Measurements from ENCODE around the gene TAS2R30. TPM values are rescaled to one million over a fixed set of nuclear protein-coding genes. Genes with fewer than 3 reads are reported as not detected.

Gene TAS2R30
- total RNA-seq, 1 donor from 2014 or later = 2.6 TPM

- peaks cover 5% of the 10 kb centered on the region for H3K36me3 Mint-ChIP-seq (ENCODE audit: unreplicated experiment)
- H3K9me3 Mint-ChIP-seq (ENCODE audit: unreplicated experiment) = no peaks in the 10 kb centered on the region
- peaks cover 46% of the 10 kb centered on the region for H3K4me1 Mint-ChIP-seq (ENCODE audit: unreplicated experiment)
- TF ChIP-seq CTCF (IDR thresholded peaks at IDR 0.05) = no peak
- peak overlapping the region; percentile 99 for H3K27ac Mint-ChIP-seq (ENCODE audit: unreplicated experiment)
- H3K27me3 Mint-ChIP-seq (ENCODE audit: unreplicated experiment) = no peaks in the 10 kb centered on the region
- DNase-seq (ENCODE audit: extremely low spot score, unreplicated experiment) = no peak
- peak overlapping the region; percentile 90 for H3K4me3 Mint-ChIP-seq (ENCODE audit: unreplicated experiment)
Measured at GRCh38 chr12:11171969-11172675, 37.7 kb upstream of the TAS2R30 start.

GRCh38 chr12:11171145-11171968 is 36.9 kb upstream of the TAS2R30 start, which contains the start of gene SMIM10L1:
Gene SMIM10L1, plus strand, starts transcription at chr12:11171194. Its CDS starts 163 bp downstream, at chr12:11171357.
- Mint-ChIP-seq H3K36me3 (ENCODE audit: unreplicated experiment) (peaks cover 5% of the 10 kb centered on the region), H3K4me1 (ENCODE audit: unreplicated experiment) (peaks cover 47% of the 10 kb centered on the region), H3K4me3 (ENCODE audit: unreplicated experiment) (peak within 1 kb of the TSS; percentile 90)

GRCh38 chr12:11170810-11171144 is 36.3 kb upstream of the TAS2R30 start:
- H3K9me3 Mint-ChIP-seq (ENCODE audit: unreplicated experiment) = no peaks in the 10 kb centered on the region
- no peak for TF ChIP-seq CTCF (IDR thresholded peaks at IDR 0.05)
- peak overlapping the region; percentile 90 for H3K4me3 Mint-ChIP-seq (ENCODE audit: unreplicated experiment)
- H3K27ac Mint-ChIP-seq (ENCODE audit: unreplicated experiment) = peak overlapping the region; percentile 99
- no peaks in the 10 kb centered on the region for H3K27me3 Mint-ChIP-seq (ENCODE audit: unreplicated experiment)
- H3K36me3 Mint-ChIP-seq (ENCODE audit: unreplicated experiment) = peaks cover 5% of the 10 kb centered on the region
- peaks cover 47% of the 10 kb centered on the region for H3K4me1 Mint-ChIP-seq (ENCODE audit: unreplicated experiment)
- DNase-seq (ENCODE audit: extremely low spot score, unreplicated experiment) = no peak

More at GRCh38 chr12:11171145-11171968, 36.9 kb upstream of the TAS2R30 start, which contains the start of gene SMIM10L1:
- H3K27me3 Mint-ChIP-seq (ENCODE audit: unreplicated experiment) = no peaks in the 10 kb centered on the region
- H3K27ac Mint-ChIP-seq (ENCODE audit: unreplicated experiment) = peak within 1 kb of the TSS; percentile 99
- no peak for TF ChIP-seq CTCF (IDR thresholded peaks at IDR 0.05)
- no peaks in the 10 kb centered on the region for H3K9me3 Mint-ChIP-seq (ENCODE audit: unreplicated experiment)
- DNase-seq (ENCODE audit: extremely low spot score, unreplicated experiment) = peak; percentile 97

GRCh38 chr12:11166300-11166699 is 31.9 kb upstream of the TAS2R30 start:
- TF ChIP-seq CTCF (IDR thresholded peaks at IDR 0.05) = no peak
- Mint-ChIP-seq H3K4me1 (ENCODE audit: unreplicated experiment) (peaks cover 33% of the 10 kb centered on the region), H3K36me3 (ENCODE audit: unreplicated experiment) (peaks cover 6% of the 10 kb centered on the region), H3K27me3 (ENCODE audit: unreplicated experiment) (no peaks in the 10 kb centered on the region), H3K9me3 (ENCODE audit: unreplicated experiment) (no peaks in the 10 kb centered on the region), H3K27ac (ENCODE audit: unreplicated experiment) (no peak overlapping the region), H3K4me3 (ENCODE audit: unreplicated experiment) (no peak overlapping the region)
- DNase-seq (ENCODE audit: extremely low spot score, unreplicated experiment) = no peak

- H3K27ac Mint-ChIP-seq (ENCODE audit: unreplicated experiment) = no peak overlapping the region
- no peak for DNase-seq (ENCODE audit: extremely low spot score, unreplicated experiment)
- H3K4me3 Mint-ChIP-seq (ENCODE audit: unreplicated experiment) = no peak overlapping the region
- peaks cover 25% of the 10 kb centered on the region for H3K4me1 Mint-ChIP-seq (ENCODE audit: unreplicated experiment)
- no peaks in the 10 kb centered on the region for H3K9me3 Mint-ChIP-seq (ENCODE audit: unreplicated experiment)
- TF ChIP-seq CTCF (IDR thresholded peaks at IDR 0.05) = no peak
- no peaks in the 10 kb centered on the region for H3K27me3 Mint-ChIP-seq (ENCODE audit: unreplicated experiment)
- H3K36me3 Mint-ChIP-seq (ENCODE audit: unreplicated experiment) = peaks cover 8% of the 10 kb centered on the region
Measured at GRCh38 chr12:11164384-11164783, 29.9 kb upstream of the TAS2R30 start.

Data from osteocyte (in vitro differentiated cells).